HEK293 (cell line): Measurements from ENCODE around the gene TTL.
A peak's percentile ranks its signal among the peaks of the same experiment; 100 is the strongest.

Experiments
- ATF2 ChIP-seq: fragments of 450-650 bp; formaldehyde crosslinking; IDR thresholded peaks from 2 replicates; pipeline ENCODE4 v1.5.1; 2016; ENCODE audit warnings: missing biosample characterization, missing genetic modification characterization, low read depth
- GLIS2 ChIP-seq: fragments of 450-650 bp; formaldehyde crosslinking; IDR thresholded peaks from 2 replicates; pipeline ENCODE4 v1.5.1; 2016; ENCODE audit warnings: missing biosample characterization, missing genetic modification characterization
- KLF7 ChIP-seq: fragments of 450-650 bp; formaldehyde crosslinking; IDR thresholded peaks from 2 replicates; pipeline ENCODE4 v1.5.1; 2016; ENCODE audit warnings: missing biosample characterization, missing genetic modification characterization, borderline replicate concordance
- KLF9 ChIP-seq: fragments of 450-650 bp; formaldehyde crosslinking; IDR thresholded peaks from 2 replicates; pipeline ENCODE4 v1.5.1; 2016; ENCODE audit warnings: missing biosample characterization, missing genetic modification characterization, low read depth
- MYNN ChIP-seq: fragments of 450-650 bp; formaldehyde crosslinking; IDR thresholded peaks from 2 replicates; pipeline ENCODE4 v1.5.1; 2016; ENCODE audit warnings: missing biosample characterization, missing genetic modification characterization, borderline replicate concordance
- ZBTB20 ChIP-seq: fragments of 450-650 bp; formaldehyde crosslinking; IDR thresholded peaks from 2 replicates; pipeline ENCODE4 v1.5.1; 2016; ENCODE audit warnings: missing biosample characterization, missing genetic modification characterization
- ZBTB7A ChIP-seq: fragments of 450-650 bp; formaldehyde crosslinking; IDR thresholded peaks from 2 replicates; pipeline ENCODE4 v1.5.1; 2016; ENCODE audit warnings: low read depth, missing biosample characterization, missing genetic modification characterization
- ZNF112 ChIP-seq: fragments of 450-650 bp; formaldehyde crosslinking; IDR thresholded peaks from 2 replicates; pipeline ENCODE4 v1.5.0; 2017; ENCODE audit warnings: missing biosample characterization, missing genetic modification characterization
- ZNF121 ChIP-seq: fragments of 450-650 bp; formaldehyde crosslinking; IDR thresholded peaks from 2 replicates; pipeline ENCODE4 v1.5.1; 2016; ENCODE audit warnings: missing biosample characterization, missing genetic modification characterization
- ZNF140 ChIP-seq: fragments of 450-650 bp; formaldehyde crosslinking; IDR thresholded peaks from 2 replicates; pipeline ENCODE4 v1.5.1; 2016; ENCODE audit warnings: missing biosample characterization, missing genetic modification characterization
- ZNF16 ChIP-seq: fragments of 450-650 bp; formaldehyde crosslinking; IDR thresholded peaks from 2 replicates; pipeline ENCODE4 v1.5.1; 2016; ENCODE audit warnings: low read depth, missing biosample characterization, missing genetic modification characterization
- ZNF274 ChIP-seq, 2 experiments: fragments of 200-500 bp in 1 of 2; fragments of 450-650 bp in 1 of 2; sonication (Bioruptor generic) in 1 of 2; formaldehyde crosslinking in 1 of 2; IDR thresholded peaks; 2 replicates each; pipeline versions ENCODE4 v1.5.1 to v1.6.1; 2014 to 2016; ENCODE audit warnings: borderline replicate concordance in 1 of 2, inconsistent platforms in 1 of 2, low read length in 1 of 2, missing biosample characterization in 1 of 2, missing genetic modification characterization in 1 of 2
- ZNF366 ChIP-seq: fragments of 450-650 bp; formaldehyde crosslinking; conservative IDR thresholded peaks from 2 replicates; pipeline ENCODE4 v1.5.1; 2016; ENCODE audit warnings: missing biosample characterization, missing genetic modification characterization
- ZNF391 ChIP-seq: fragments of 450-650 bp; formaldehyde crosslinking; IDR thresholded peaks from 2 replicates; pipeline ENCODE4 v1.5.1; 2016; ENCODE audit warnings: low read depth, missing biosample characterization, missing genetic modification characterization, borderline replicate concordance
- ZNF48 ChIP-seq: fragments of 450-650 bp; formaldehyde crosslinking; IDR thresholded peaks from 2 replicates; pipeline ENCODE4 v1.5.1; 2016; ENCODE audit warnings: missing biosample characterization, missing genetic modification characterization
- ZNF600 ChIP-seq: fragments of 450-650 bp; formaldehyde crosslinking; IDR thresholded peaks from 2 replicates; pipeline ENCODE4 v1.5.1; 2016; ENCODE audit warnings: missing biosample characterization, missing genetic modification characterization
- ZNF76 ChIP-seq: fragments of 450-650 bp; formaldehyde crosslinking; IDR thresholded peaks from 2 replicates; pipeline ENCODE4; 2016; ENCODE audit warnings: low read depth, missing biosample characterization, missing genetic modification characterization, borderline replicate concordance
- ZNF768 ChIP-seq: fragments of 450-650 bp; formaldehyde crosslinking; IDR thresholded peaks from 2 replicates; pipeline ENCODE4 v1.5.1; 2018; ENCODE audit warnings: missing biosample characterization, mild to moderate bottlenecking, missing genetic modification characterization
- ZXDB ChIP-seq: fragments of 450-650 bp; formaldehyde crosslinking; IDR thresholded peaks from 2 replicates; pipeline ENCODE4 v1.5.1; 2016; ENCODE audit warnings: missing biosample characterization, missing genetic modification characterization
- TF ChIP-seq, protein P1 (sequence below): fragments of 450-650 bp; formaldehyde crosslinking; IDR thresholded peaks from 2 replicates; pipeline ENCODE4 v1.5.1; 2016; ENCODE audit warnings: missing biosample characterization, missing genetic modification characterization
- TF ChIP-seq, protein P2 (sequence below): fragments of 450-650 bp; formaldehyde crosslinking; IDR thresholded peaks from 2 replicates; pipeline ENCODE4 v1.5.1; 2017; ENCODE audit warnings: missing biosample characterization, missing genetic modification characterization
- TF ChIP-seq, protein P3 (sequence below): fragments of 450-650 bp; formaldehyde crosslinking; IDR thresholded peaks from 2 replicates; pipeline ENCODE4 v1.5.1; 2017; ENCODE audit warnings: missing biosample characterization, missing genetic modification characterization
- TF ChIP-seq, protein P4 (sequence below): fragments of 450-650 bp; formaldehyde crosslinking; IDR thresholded peaks from 2 replicates; pipeline ENCODE4 v1.5.1; 2017; ENCODE audit warnings: missing biosample characterization, missing genetic modification characterization
- TF ChIP-seq, protein P5 (sequence below): fragments of 450-650 bp; formaldehyde crosslinking; IDR thresholded peaks from 2 replicates; pipeline ENCODE4 v1.5.1; 2016; ENCODE audit warnings: missing biosample characterization, missing genetic modification characterization
- TF ChIP-seq, protein P6 (sequence below): fragments of 450-650 bp; formaldehyde crosslinking; IDR thresholded peaks from 2 replicates; pipeline ENCODE4 v1.5.1; 2016; ENCODE audit warnings: missing biosample characterization, missing genetic modification characterization, borderline replicate concordance

Gene TTL

GRCh38 chr2:112584134-112584890, 102.4 kb downstream of the TTL start, which contains the start of gene CHCHD5 (continued):
- TF ChIP-seq ZNF768 (tag by site-specific recombination) (no peak), ZBTB20 (tag by site-specific recombination) (peak; percentile 72), MYNN (tag by site-specific recombination) (no peak), ZNF140 (tag by site-specific recombination) (no peak), ZNF16 (tag by site-specific recombination) (no peak), ZNF112 (tag by site-specific recombination) (no peak), ZBTB7A (tag by site-specific recombination) (no peak), KLF9 (tag by site-specific recombination) (peak; percentile 44; the same call in 1 of the 2 replicates), KLF7 (tag by site-specific recombination) (no peak), ZNF600 (tag by site-specific recombination) (no peak), ZNF48 (tag by site-specific recombination) (no peak), ZNF391 (tag by site-specific recombination) (no peak), ZNF121 (tag by site-specific recombination) (no peak), ATF2 (no peak), ZXDB (tag by site-specific recombination) (peak; percentile 71), GLIS2 (tag by site-specific recombination) (no peak), ZNF274 (IDR thresholded peaks at IDR 0.05; ENCODE audit: low read length) (no peak), ZNF274 (tag by site-specific recombination; IDR thresholded peaks at IDR 0.05; ENCODE audit: borderline replicate concordance) (no peak), ZNF76 (tag by site-specific recombination) (peak; percentile 80), ZNF366 (tag by site-specific recombination) (peak; percentile 51; the same call in 1 of the 2 replicates)
- TF ChIP-seq, protein P1, sequence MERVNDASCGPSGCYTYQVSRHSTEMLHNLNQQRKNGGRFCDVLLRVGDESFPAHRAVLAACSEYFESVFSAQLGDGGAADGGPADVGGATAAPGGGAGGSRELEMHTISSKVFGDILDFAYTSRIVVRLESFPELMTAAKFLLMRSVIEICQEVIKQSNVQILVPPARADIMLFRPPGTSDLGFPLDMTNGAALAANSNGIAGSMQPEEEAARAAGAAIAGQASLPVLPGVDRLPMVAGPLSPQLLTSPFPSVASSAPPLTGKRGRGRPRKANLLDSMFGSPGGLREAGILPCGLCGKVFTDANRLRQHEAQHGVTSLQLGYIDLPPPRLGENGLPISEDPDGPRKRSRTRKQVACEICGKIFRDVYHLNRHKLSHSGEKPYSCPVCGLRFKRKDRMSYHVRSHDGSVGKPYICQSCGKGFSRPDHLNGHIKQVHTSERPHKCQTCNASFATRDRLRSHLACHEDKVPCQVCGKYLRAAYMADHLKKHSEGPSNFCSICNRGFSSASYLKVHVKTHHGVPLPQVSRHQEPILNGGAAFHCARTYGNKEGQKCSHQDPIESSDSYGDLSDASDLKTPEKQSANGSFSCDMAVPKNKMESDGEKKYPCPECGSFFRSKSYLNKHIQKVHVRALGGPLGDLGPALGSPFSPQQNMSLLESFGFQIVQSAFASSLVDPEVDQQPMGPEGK = 0 out of 2 replicates have a peak, but pooled peaks have one; percentile 35
- TF ChIP-seq, protein P2, sequence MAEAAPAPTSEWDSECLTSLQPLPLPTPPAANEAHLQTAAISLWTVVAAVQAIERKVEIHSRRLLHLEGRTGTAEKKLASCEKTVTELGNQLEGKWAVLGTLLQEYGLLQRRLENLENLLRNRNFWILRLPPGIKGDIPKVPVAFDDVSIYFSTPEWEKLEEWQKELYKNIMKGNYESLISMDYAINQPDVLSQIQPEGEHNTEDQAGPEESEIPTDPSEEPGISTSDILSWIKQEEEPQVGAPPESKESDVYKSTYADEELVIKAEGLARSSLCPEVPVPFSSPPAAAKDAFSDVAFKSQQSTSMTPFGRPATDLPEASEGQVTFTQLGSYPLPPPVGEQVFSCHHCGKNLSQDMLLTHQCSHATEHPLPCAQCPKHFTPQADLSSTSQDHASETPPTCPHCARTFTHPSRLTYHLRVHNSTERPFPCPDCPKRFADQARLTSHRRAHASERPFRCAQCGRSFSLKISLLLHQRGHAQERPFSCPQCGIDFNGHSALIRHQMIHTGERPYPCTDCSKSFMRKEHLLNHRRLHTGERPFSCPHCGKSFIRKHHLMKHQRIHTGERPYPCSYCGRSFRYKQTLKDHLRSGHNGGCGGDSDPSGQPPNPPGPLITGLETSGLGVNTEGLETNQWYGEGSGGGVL = no peak
- TF ChIP-seq, protein P3, sequence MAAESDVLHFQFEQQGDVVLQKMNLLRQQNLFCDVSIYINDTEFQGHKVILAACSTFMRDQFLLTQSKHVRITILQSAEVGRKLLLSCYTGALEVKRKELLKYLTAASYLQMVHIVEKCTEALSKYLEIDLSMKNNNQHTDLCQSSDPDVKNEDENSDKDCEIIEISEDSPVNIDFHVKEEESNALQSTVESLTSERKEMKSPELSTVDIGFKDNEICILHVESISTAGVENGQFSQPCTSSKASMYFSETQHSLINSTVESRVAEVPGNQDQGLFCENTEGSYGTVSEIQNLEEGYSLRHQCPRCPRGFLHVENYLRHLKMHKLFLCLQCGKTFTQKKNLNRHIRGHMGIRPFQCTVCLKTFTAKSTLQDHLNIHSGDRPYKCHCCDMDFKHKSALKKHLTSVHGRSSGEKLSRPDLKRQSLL = no peak
- TF ChIP-seq, protein P4, sequence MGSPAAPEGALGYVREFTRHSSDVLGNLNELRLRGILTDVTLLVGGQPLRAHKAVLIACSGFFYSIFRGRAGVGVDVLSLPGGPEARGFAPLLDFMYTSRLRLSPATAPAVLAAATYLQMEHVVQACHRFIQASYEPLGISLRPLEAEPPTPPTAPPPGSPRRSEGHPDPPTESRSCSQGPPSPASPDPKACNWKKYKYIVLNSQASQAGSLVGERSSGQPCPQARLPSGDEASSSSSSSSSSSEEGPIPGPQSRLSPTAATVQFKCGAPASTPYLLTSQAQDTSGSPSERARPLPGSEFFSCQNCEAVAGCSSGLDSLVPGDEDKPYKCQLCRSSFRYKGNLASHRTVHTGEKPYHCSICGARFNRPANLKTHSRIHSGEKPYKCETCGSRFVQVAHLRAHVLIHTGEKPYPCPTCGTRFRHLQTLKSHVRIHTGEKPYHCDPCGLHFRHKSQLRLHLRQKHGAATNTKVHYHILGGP (tag by site-specific recombination) = no peak
- TF ChIP-seq, protein P5, sequence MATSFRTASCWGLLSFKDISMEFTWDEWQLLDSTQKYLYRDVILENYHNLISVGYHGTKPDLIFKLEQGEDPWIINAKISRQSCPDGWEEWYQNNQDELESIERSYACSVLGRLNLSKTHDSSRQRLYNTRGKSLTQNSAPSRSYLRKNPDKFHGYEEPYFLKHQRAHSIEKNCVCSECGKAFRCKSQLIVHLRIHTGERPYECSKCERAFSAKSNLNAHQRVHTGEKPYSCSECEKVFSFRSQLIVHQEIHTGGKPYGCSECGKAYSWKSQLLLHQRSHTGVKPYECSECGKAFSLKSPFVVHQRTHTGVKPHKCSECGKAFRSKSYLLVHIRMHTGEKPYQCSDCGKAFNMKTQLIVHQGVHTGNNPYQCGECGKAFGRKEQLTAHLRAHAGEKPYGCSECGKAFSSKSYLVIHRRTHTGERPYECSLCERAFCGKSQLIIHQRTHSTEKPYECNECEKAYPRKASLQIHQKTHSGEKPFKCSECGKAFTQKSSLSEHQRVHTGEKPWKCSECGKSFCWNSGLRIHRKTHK (tag by site-specific recombination) = no peak
- TF ChIP-seq, protein P6, sequence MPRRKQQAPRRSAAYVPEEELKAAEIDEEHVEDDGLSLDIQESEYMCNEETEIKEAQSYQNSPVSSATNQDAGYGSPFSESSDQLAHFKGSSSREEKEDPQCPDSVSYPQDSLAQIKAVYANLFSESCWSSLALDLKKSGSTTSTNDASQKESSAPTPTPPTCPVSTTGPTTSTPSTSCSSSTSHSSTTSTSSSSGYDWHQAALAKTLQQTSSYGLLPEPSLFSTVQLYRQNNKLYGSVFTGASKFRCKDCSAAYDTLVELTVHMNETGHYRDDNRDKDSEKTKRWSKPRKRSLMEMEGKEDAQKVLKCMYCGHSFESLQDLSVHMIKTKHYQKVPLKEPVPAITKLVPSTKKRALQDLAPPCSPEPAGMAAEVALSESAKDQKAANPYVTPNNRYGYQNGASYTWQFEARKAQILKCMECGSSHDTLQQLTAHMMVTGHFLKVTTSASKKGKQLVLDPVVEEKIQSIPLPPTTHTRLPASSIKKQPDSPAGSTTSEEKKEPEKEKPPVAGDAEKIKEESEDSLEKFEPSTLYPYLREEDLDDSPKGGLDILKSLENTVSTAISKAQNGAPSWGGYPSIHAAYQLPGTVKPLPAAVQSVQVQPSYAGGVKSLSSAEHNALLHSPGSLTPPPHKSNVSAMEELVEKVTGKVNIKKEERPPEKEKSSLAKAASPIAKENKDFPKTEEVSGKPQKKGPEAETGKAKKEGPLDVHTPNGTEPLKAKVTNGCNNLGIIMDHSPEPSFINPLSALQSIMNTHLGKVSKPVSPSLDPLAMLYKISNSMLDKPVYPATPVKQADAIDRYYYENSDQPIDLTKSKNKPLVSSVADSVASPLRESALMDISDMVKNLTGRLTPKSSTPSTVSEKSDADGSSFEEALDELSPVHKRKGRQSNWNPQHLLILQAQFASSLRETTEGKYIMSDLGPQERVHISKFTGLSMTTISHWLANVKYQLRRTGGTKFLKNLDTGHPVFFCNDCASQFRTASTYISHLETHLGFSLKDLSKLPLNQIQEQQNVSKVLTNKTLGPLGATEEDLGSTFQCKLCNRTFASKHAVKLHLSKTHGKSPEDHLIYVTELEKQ = no peak
